Natural killer cell (primary cell): Measurements from ENCODE around the gene OBSCN. TPM values are rescaled to one million over a fixed set of nuclear protein-coding genes. Genes with fewer than 3 reads are reported as not detected.

Source experiments
- ATAC-seq, 3 donors: fragments of 150-1000 bp in 2 of 3; fragments of 200-7000 bp in 1 of 3; cut with Tn5 transposase; 1 replicate in 1 of 3; 2 replicates in 2 of 3; pipeline ENCODE4 v1.10.0; 2021; ENCODE audit warnings: mild to moderate bottlenecking in 2 of 3, moderate library complexity in 2 of 3
- DNase-seq, 2 donors: peaks; one replicate each; pipeline versions ENCODE4 v3.0.0 to v3.0.0-alpha.2; 2013 to 2021; ENCODE audit warnings: mixed read lengths in 1 of 2
- H3K27ac ChIP-seq: one replicate; pipeline ENCODE4 v1.5.1; 2013; ENCODE audit warnings: mild to moderate bottlenecking, low read length
- H3K27me3 ChIP-seq: one replicate; pipeline ENCODE4 v1.6.1; 2013; ENCODE audit warnings: low read length; ENCODE audit not compliant: control insufficient read depth, insufficient read depth
- H3K36me3 ChIP-seq: one replicate; pipeline ENCODE4 v1.6.1; 2013; ENCODE audit warnings: low read length; ENCODE audit not compliant: control insufficient read depth, insufficient read depth
- H3K4me1 ChIP-seq: one replicate; pipeline ENCODE4 v1.6.1; 2013; ENCODE audit warnings: low read length; ENCODE audit not compliant: control insufficient read depth, insufficient read depth
- H3K4me3 ChIP-seq: one replicate; pipeline ENCODE4 v1.5.1; 2013; ENCODE audit warnings: low read length
- H3K9me3 ChIP-seq: one replicate; pipeline ENCODE4 v1.6.1; 2013; ENCODE audit warnings: low read length; ENCODE audit not compliant: control insufficient read depth, insufficient read depth
- H3K27ac Mint-ChIP-seq, 2 donors: one replicate each; pipeline ENCODE4 v1.8.0; 2022; ENCODE audit warnings: mild to moderate bottlenecking in 2 of 2, mixed read lengths in 2 of 2, moderate library complexity in 1 of 2
- H3K27me3 Mint-ChIP-seq, 2 donors: one replicate each; pipeline ENCODE4 v1.8.0; 2022; ENCODE audit warnings: low read depth in 2 of 2, mixed read lengths in 2 of 2
- H3K36me3 Mint-ChIP-seq: one replicate; pipeline ENCODE4 v1.8.0; 2022; ENCODE audit warnings: mixed read lengths
- H3K4me1 Mint-ChIP-seq, 2 donors: one replicate each; pipeline ENCODE4 v1.8.0; 2022; ENCODE audit warnings: mixed read lengths in 2 of 2
- H3K4me3 Mint-ChIP-seq: one replicate; pipeline ENCODE4 v1.8.0; 2022; ENCODE audit warnings: mild to moderate bottlenecking, moderate library complexity, mixed read lengths
- H3K9me3 Mint-ChIP-seq, 2 donors: one replicate each; pipeline ENCODE4 v1.8.0; 2022; ENCODE audit warnings: mixed read lengths in 2 of 2
- CTCF ChIP-seq: fragments of 200-600 bp; IDR thresholded peaks from one replicate; pipeline ENCODE4 v1.8.0; 2022; ENCODE audit warnings: antibody characterized with exemption
- WGBS: methylation state at CpG from one replicate; pipeline ENCODE4 v1.1.7; 2013; ENCODE audit warnings: missing lambda C conversion rate; ENCODE audit not compliant: insufficient coverage; 5-methylcytosine and 5-hydroxymethylcytosine counted together
- intact Hi-C: fragments of 100-400 bp; cut with micrococcal nuclease; formaldehyde crosslinking; loops from one replicate; pipeline ENCODE4 v1.14.2; 2022
- total RNA-seq, 4 donors: library from RNA; stranded (reverse); fragments of 120-200 nt in 1 of 4; gene quantifications; one replicate each; pipeline versions ENCODE4 v1.2.3 to v1.2.4, GENCODE V29; 2013 to 2022

OBSCN gene
- total RNA-seq, 3 donors from 2014 or later (not counting 1 experiment from before 2014, with no cell fraction given): 9.6 to 30.0 (median 14.3) TPM

GRCh38 chr1:228408869-228409805 is 201.3 kb downstream of the OBSCN start:
- Mint-ChIP-seq H3K9me3 (no peaks in the 10 kb centered on the region), H3K36me3 (no peaks in the 10 kb centered on the region), H3K4me1 (peaks cover 26 to 40% of the 10 kb centered on the region in 2 donors), H3K4me3 (no peak overlapping the region), H3K27ac (peak overlapping the region; percentile 48 to 89), H3K27me3 (no peaks in the 10 kb centered on the region)
- H3K27ac ChIP-seq: no peak overlapping the region
- ATAC-seq (no peak), DNase-seq (no peak)
- intact Hi-C loops: loop anchor here (5.0 kb wide), 1 partner anchor 48 kb away; a partner anchor contains a TSS
- no peak for TF ChIP-seq CTCF
- no peaks in the 10 kb centered on the region for H3K9me3 ChIP-seq
- H3K4me1 ChIP-seq: peaks cover 35% of the 10 kb centered on the region
- H3K36me3 ChIP-seq: no peaks in the 10 kb centered on the region
- WGBS: 94% methylated on average over 19 of the region's 19 CpGs
- H3K4me3 ChIP-seq: no peak overlapping the region
- no peaks in the 10 kb centered on the region for H3K27me3 ChIP-seq

DNA sequence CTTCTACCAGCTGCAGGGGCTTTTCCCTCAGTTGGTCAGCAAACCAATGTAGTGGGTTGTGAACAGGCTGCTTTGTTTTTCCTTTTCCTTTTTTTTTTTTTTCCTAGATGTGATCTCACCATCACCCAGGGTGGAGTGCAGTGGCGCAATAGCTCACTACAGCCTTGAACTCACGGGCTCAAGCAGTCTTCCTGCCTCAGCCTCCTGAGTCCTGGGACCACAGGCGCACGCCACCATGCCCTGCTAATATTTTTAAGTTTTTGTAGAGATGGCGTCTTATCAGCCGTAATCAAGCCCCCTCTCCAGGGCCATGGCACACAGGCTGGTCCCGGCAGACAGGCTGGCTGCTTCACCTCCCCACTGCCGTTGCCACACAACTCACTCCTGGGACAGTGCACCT is 202.2 kb downstream of the OBSCN start:
- DNase-seq (no peak), ATAC-seq (no peak)
- WGBS: 88% methylated on average over 7 of the region's 8 CpGs
- peaks cover 18 to 31% of the 10 kb centered on the region in 2 donors for H3K4me1 Mint-ChIP-seq
- no peak overlapping the region for H3K4me3 ChIP-seq
- peaks cover 28% of the 10 kb centered on the region for H3K4me1 ChIP-seq
- no peaks in the 10 kb centered on the region for H3K36me3 ChIP-seq
- no peaks in the 10 kb centered on the region for H3K9me3 Mint-ChIP-seq
- H3K27ac ChIP-seq: no peak overlapping the region
- peak overlapping the region in 1 of 2 donors; percentile 48 for H3K27ac Mint-ChIP-seq
- TF ChIP-seq CTCF: no peak
- no peaks in the 10 kb centered on the region for H3K27me3 Mint-ChIP-seq
- intact Hi-C loops: no loop called here
- peak overlapping the region; percentile 37 for H3K4me3 Mint-ChIP-seq
- no peaks in the 10 kb centered on the region for H3K27me3 ChIP-seq
- no peaks in the 10 kb centered on the region for H3K36me3 Mint-ChIP-seq
- no peaks in the 10 kb centered on the region for H3K9me3 ChIP-seq

DNA sequence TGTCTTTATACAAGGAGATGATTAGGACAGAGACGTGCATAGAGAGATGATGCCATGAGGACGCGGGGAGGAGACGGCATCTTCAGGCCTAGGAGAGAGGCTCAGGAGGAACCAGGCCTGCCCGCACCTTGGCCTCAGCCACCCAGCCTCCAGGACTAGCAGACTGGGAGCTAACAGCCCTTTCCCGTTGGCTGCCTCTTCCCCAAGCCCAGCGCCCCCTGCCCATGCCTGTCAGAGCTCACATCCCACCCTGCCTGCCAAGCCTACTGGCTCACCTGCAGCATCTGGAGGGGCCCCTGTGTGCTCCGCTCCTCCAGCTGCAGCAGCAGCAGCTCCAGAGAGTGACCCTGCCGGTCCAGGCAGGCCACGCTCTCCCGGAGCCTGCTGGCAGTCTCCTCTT is 202.8 kb downstream of the OBSCN start:
- no peak overlapping the region for H3K27ac ChIP-seq
- no peak overlapping the region for H3K27ac Mint-ChIP-seq
- WGBS: 97% methylated on average over 11 of the region's 11 CpGs

More for the DNA sequence above, 202.8 kb downstream of the OBSCN start:
- intact Hi-C loops: no loop called here
- Mint-ChIP-seq H3K9me3 (no peaks in the 10 kb centered on the region), H3K4me3 (peak overlapping the region; percentile 25), H3K4me1 (peaks cover 18 to 31% of the 10 kb centered on the region in 2 donors), H3K27me3 (peaks cover 0 to 5% of the 10 kb centered on the region in 2 donors), H3K36me3 (no peaks in the 10 kb centered on the region)
- ATAC-seq (no peak), DNase-seq (no peak)
- H3K4me1 ChIP-seq: peaks cover 26% of the 10 kb centered on the region
- no peak for TF ChIP-seq CTCF
- H3K27me3 ChIP-seq: peaks cover 3% of the 10 kb centered on the region
- H3K36me3 ChIP-seq: no peaks in the 10 kb centered on the region
- H3K4me3 ChIP-seq: no peak overlapping the region
- H3K9me3 ChIP-seq: no peaks in the 10 kb centered on the region
